Trophoblast cell (in vitro differentiated cells and primary cell): ENCODE data around the gene MFSD11.

Source experiments
- DNase-seq, 2 donors: peaks; one replicate each; pipeline ENCODE4 v3.0.0-alpha.2; 2016
- H2AFZ ChIP-seq: 2 replicates; pipeline ENCODE4 v1.6.1; 2013; ENCODE audit warnings: low read length, moderate library complexity, mild to moderate bottlenecking; ENCODE audit not compliant: insufficient read depth, poor library complexity
- H2AK5ac ChIP-seq: 2 replicates; pipeline ENCODE4 v1.6.1; 2013; ENCODE audit warnings: mild to moderate bottlenecking, low read length
- H2BK120ac ChIP-seq: 2 replicates; pipeline ENCODE4 v1.6.1; 2013; ENCODE audit warnings: low read length, mild to moderate bottlenecking, moderate library complexity; ENCODE audit not compliant: insufficient read depth, poor library complexity
- H2BK12ac ChIP-seq: 2 replicates; pipeline ENCODE4 v1.6.1; 2013; ENCODE audit warnings: mild to moderate bottlenecking, low read length, moderate library complexity
- H2BK5ac ChIP-seq: 2 replicates; pipeline ENCODE4 v1.6.1; 2013; ENCODE audit warnings: low read length, low read depth, moderate library complexity, mild to moderate bottlenecking; ENCODE audit not compliant: poor library complexity
- H3K14ac ChIP-seq: 2 replicates; pipeline ENCODE4 v1.6.1; 2013; ENCODE audit warnings: mild to moderate bottlenecking, low read length
- H3K18ac ChIP-seq: 2 replicates; pipeline ENCODE4 v1.6.1; 2013; ENCODE audit warnings: mild to moderate bottlenecking, low read length
- H3K23ac ChIP-seq: 2 replicates; pipeline ENCODE4 v1.6.1; 2013; ENCODE audit warnings: low read length
- H3K27ac ChIP-seq: 2 replicates; pipeline ENCODE4 v1.5.1; 2013; ENCODE audit warnings: low read depth, mild to moderate bottlenecking, inconsistent platforms, low read length, moderate library complexity
- H3K27me3 ChIP-seq: 2 replicates; pipeline ENCODE4 v1.6.1; 2013; ENCODE audit warnings: inconsistent platforms, mild to moderate bottlenecking, low read length, moderate library complexity; ENCODE audit not compliant: insufficient read depth
- H3K36me3 ChIP-seq, 2 experiments: 1 replicate in 1 of 2; 2 replicates in 1 of 2; pipeline ENCODE4 v1.6.1; 2013; ENCODE audit warnings: low read length in 2 of 2, mild to moderate bottlenecking in 2 of 2, moderate library complexity in 1 of 2; ENCODE audit not compliant: insufficient read depth in 2 of 2, control insufficient read depth in 1 of 2
- H3K4ac ChIP-seq: 2 replicates; pipeline ENCODE4 v1.6.1; 2013; ENCODE audit warnings: low read depth, mild to moderate bottlenecking, low read length, moderate library complexity
- H3K4me1 ChIP-seq, 2 experiments: 1 replicate in 1 of 2; 2 replicates in 1 of 2; pipeline ENCODE4 v1.6.1; 2013; ENCODE audit warnings: low read length in 2 of 2, mild to moderate bottlenecking in 2 of 2, moderate library complexity in 1 of 2; ENCODE audit not compliant: insufficient read depth in 2 of 2, control insufficient read depth in 1 of 2
- H3K4me2 ChIP-seq: 2 replicates; pipeline ENCODE4 v1.6.1; 2013; ENCODE audit warnings: inconsistent platforms, mild to moderate bottlenecking, low read length, moderate library complexity
- H3K4me3 ChIP-seq: 2 replicates; pipeline ENCODE4 v1.5.1; 2013; ENCODE audit warnings: mild to moderate bottlenecking, low read depth, low read length, inconsistent platforms
- H3K79me1 ChIP-seq: one replicate; pipeline ENCODE4 v1.6.1; 2013; ENCODE audit warnings: low read length
- H3K79me2 ChIP-seq: 2 replicates; pipeline ENCODE4 v1.6.1; 2013; ENCODE audit warnings: low read length, mild to moderate bottlenecking; ENCODE audit not compliant: control insufficient read depth, insufficient read depth, poor library complexity
- H3K9ac ChIP-seq: 2 replicates; pipeline ENCODE4 v1.6.1; 2013; ENCODE audit warnings: mild to moderate bottlenecking, low read length
- H3K9me3 ChIP-seq: 2 replicates; pipeline ENCODE4 v1.6.1; 2013; ENCODE audit warnings: low read depth, mild to moderate bottlenecking, control low read depth, inconsistent platforms, low read length; ENCODE audit not compliant: insufficient read depth
- H4K12ac ChIP-seq: 2 replicates; pipeline ENCODE4 v1.6.1; 2013; ENCODE audit warnings: low read depth, mild to moderate bottlenecking, low read length, moderate library complexity
- H4K8ac ChIP-seq: 2 replicates; pipeline ENCODE4 v1.6.1; 2013; ENCODE audit warnings: low read depth, mild to moderate bottlenecking, low read length, moderate library complexity
- H4K91ac ChIP-seq: one replicate; pipeline ENCODE4 v1.6.1; 2013; ENCODE audit warnings: low read depth, mild to moderate bottlenecking, low read length, moderate library complexity
- WGBS: extraction: QIAGEN DNeasy Blood & Tissue Kit; methylation state at CpG from one replicate; pipeline ENCODE4 v1.1.7; 2013; ENCODE audit warnings: missing lambda C conversion rate; ENCODE audit not compliant: insufficient read length, insufficient coverage; ENCODE audit errors: extremely low coverage; 5-methylcytosine and 5-hydroxymethylcytosine counted together

The MFSD11 gene

GRCh38 chr17:76716839-76717215 lies 21.1 kb upstream of the MFSD11 start:
- no peak overlapping the region for H3K4ac ChIP-seq
- H3K18ac ChIP-seq: no peak overlapping the region
- H4K8ac ChIP-seq: no peak overlapping the region
- no peak overlapping the region for H2BK120ac ChIP-seq
- no peaks in the 10 kb centered on the region for H3K4me1 ChIP-seq
- no peak overlapping the region for H3K27ac ChIP-seq
- H3K9me3 ChIP-seq: no peaks in the 10 kb centered on the region
- no peak overlapping the region for H4K91ac ChIP-seq
- H3K27me3 ChIP-seq: no peaks in the 10 kb centered on the region
- H2BK5ac ChIP-seq: no peak overlapping the region
- no peak overlapping the region for H2BK12ac ChIP-seq
- no peak overlapping the region for H4K12ac ChIP-seq
- H3K23ac ChIP-seq: no peak overlapping the region
- H2AFZ ChIP-seq: no peak overlapping the region
- no peaks in the 10 kb centered on the region for H3K79me1 ChIP-seq
- no peak overlapping the region for H2AK5ac ChIP-seq
- no CpG with 5 or more reads among the region's 6 CpGs for WGBS
- peaks cover 45 to 61% of the 10 kb centered on the region in 2 experiments for H3K36me3 ChIP-seq
- peak; percentile 88 to 96 for DNase-seq
- H3K14ac ChIP-seq: no peak overlapping the region
- no peak overlapping the region for H3K9ac ChIP-seq
- H3K79me2 ChIP-seq: no peaks in the 10 kb centered on the region
- H3K4me3 ChIP-seq: no peak overlapping the region
- no peak overlapping the region for H3K4me2 ChIP-seq

- WGBS: no CpG with 5 or more reads among the region's 16 CpGs
Measured at GRCh38 chr17:76718516-76718915, 19.4 kb upstream of the MFSD11 start.

DNA sequence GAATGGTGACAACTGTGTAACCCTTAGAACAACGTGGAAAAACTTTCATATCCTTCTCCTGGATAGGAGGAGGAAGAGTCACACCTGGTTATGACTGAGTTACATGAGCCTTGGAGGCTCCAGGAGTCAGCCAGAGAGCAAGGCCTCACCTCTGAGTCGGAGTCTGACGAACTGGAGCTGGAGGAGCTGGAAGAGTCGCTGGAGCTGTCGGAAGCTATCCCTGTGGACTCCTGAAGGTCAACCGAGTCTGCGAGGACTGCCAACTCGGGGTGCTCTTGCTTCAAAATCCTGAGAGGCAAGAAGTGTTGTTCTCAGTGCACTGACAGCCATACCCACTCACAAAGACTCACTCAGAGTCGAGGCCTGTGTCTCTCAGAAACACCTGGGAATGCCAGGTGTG lies 17.7 kb upstream of the MFSD11 start:
- H3K36me3 ChIP-seq: peaks cover 58 to 78% of the 10 kb centered on the region in 2 experiments
- WGBS: no CpG with 5 or more reads among the region's 9 CpGs
- no peak overlapping the region for H3K4me2 ChIP-seq
- no peak overlapping the region for H3K23ac ChIP-seq
- H4K91ac ChIP-seq: no peak overlapping the region
- no peak overlapping the region for H3K9ac ChIP-seq
- no peak overlapping the region for H3K4ac ChIP-seq
- H3K79me2 ChIP-seq: no peaks in the 10 kb centered on the region
- no peak overlapping the region for H3K18ac ChIP-seq
- no peak for DNase-seq
- no peak overlapping the region for H3K4me3 ChIP-seq
- H3K14ac ChIP-seq: no peak overlapping the region
- no peak overlapping the region for H2BK120ac ChIP-seq
- no peak overlapping the region for H3K27ac ChIP-seq
- H2AK5ac ChIP-seq: no peak overlapping the region
- no peak overlapping the region for H4K12ac ChIP-seq
- H3K27me3 ChIP-seq: no peaks in the 10 kb centered on the region
- H3K4me1 ChIP-seq: no peaks in the 10 kb centered on the region
- no peak overlapping the region for H4K8ac ChIP-seq
- no peaks in the 10 kb centered on the region for H3K79me1 ChIP-seq
- H2BK5ac ChIP-seq: no peak overlapping the region
- no peak overlapping the region for H2BK12ac ChIP-seq
- H2AFZ ChIP-seq: no peak overlapping the region
- H3K9me3 ChIP-seq: no peaks in the 10 kb centered on the region

More at GRCh38 chr17:76718516-76718915, 19.4 kb upstream of the MFSD11 start:
- H3K23ac ChIP-seq: no peak overlapping the region
- H3K18ac ChIP-seq: no peak overlapping the region
- no peaks in the 10 kb centered on the region for H3K27me3 ChIP-seq
- H3K4me3 ChIP-seq: no peak overlapping the region
- H3K9me3 ChIP-seq: no peaks in the 10 kb centered on the region
- H3K4me1 ChIP-seq: no peaks in the 10 kb centered on the region
- H2BK5ac ChIP-seq: no peak overlapping the region
- H3K4me2 ChIP-seq: no peak overlapping the region
- H4K8ac ChIP-seq: no peak overlapping the region
- no peak overlapping the region for H4K12ac ChIP-seq
- H3K14ac ChIP-seq: no peak overlapping the region
- H3K9ac ChIP-seq: no peak overlapping the region
- no peak overlapping the region for H2AFZ ChIP-seq
- no peak overlapping the region for H3K27ac ChIP-seq
- H2BK12ac ChIP-seq: no peak overlapping the region
- H2AK5ac ChIP-seq: no peak overlapping the region
- H3K4ac ChIP-seq: no peak overlapping the region
- H3K79me1 ChIP-seq: no peaks in the 10 kb centered on the region
- H2BK120ac ChIP-seq: no peak overlapping the region
- H3K36me3 ChIP-seq: peaks cover 50 to 71% of the 10 kb centered on the region in 2 experiments
- H3K79me2 ChIP-seq: no peaks in the 10 kb centered on the region
- DNase-seq: no peak
- H4K91ac ChIP-seq: no peak overlapping the region

- Histone ChIP-seq H2AK5ac (no peak overlapping the region), H4K91ac (no peak overlapping the region), H3K4ac (no peak overlapping the region), H3K4me1 (no peaks in the 10 kb centered on the region), H3K27me3 (no peaks in the 10 kb centered on the region), H2BK12ac (no peak overlapping the region), H3K4me3 (no peak overlapping the region), H2AFZ (no peak overlapping the region), H3K14ac (no peak overlapping the region), H2BK120ac (no peak overlapping the region), H3K36me3 (peaks cover 57 to 71% of the 10 kb centered on the region in 2 experiments), H3K23ac (no peak overlapping the region), H3K9ac (no peak overlapping the region), H3K79me1 (peaks cover 1% of the 10 kb centered on the region), H3K18ac (no peak overlapping the region), H2BK5ac (no peak overlapping the region), H4K8ac (no peak overlapping the region), H3K79me2 (peaks cover 2% of the 10 kb centered on the region), H3K9me3 (no peaks in the 10 kb centered on the region), H4K12ac (no peak overlapping the region), H3K27ac (no peak overlapping the region), H3K4me2 (no peak overlapping the region)
- DNase-seq: no peak
- no CpG with 5 or more reads among the region's 9 CpGs for WGBS
Measured at GRCh38 chr17:76720941-76721340, 17.0 kb upstream of the MFSD11 start.
